Osteoblast (primary cell): Measurements from ENCODE around the gene SLC38A9. TPM values are rescaled to one million over a fixed set of nuclear protein-coding genes. Genes with fewer than 3 reads are reported as not detected.

ENCODE experiments used
- DNase-seq: peaks from one replicate; pipeline ENCODE4 v3.0.0; 2011; ENCODE audit warnings: low spot score, mixed read lengths; ENCODE audit not compliant: insufficient read length; ENCODE audit errors: missing footprints
- H2AFZ ChIP-seq: 2 replicates; pipeline ENCODE4 v1.6.0; 2011; ENCODE audit warnings: mild to moderate bottlenecking, low read length
- H3K27ac ChIP-seq: 2 replicates; pipeline ENCODE4 v1.5.1; 2011; ENCODE audit warnings: mild to moderate bottlenecking, low read depth, low read length, moderate library complexity
- H3K27me3 ChIP-seq: 2 replicates; pipeline ENCODE4 v1.6.0; 2012; ENCODE audit warnings: mild to moderate bottlenecking, control low read depth, inconsistent platforms, low read length, moderate library complexity; ENCODE audit not compliant: insufficient read depth
- H3K36me3 ChIP-seq: 2 replicates; pipeline ENCODE4 v1.5.1; 2011; ENCODE audit warnings: mild to moderate bottlenecking, low read length, control low read depth, moderate library complexity; ENCODE audit not compliant: insufficient read depth
- H3K4me1 ChIP-seq: 2 replicates; pipeline ENCODE4 v1.5.1; 2011; ENCODE audit warnings: mild to moderate bottlenecking, low read length, control low read depth, moderate library complexity; ENCODE audit not compliant: insufficient read depth
- H3K4me2 ChIP-seq: 2 replicates; pipeline ENCODE4 v1.6.0; 2011; ENCODE audit warnings: mild to moderate bottlenecking, low read length; ENCODE audit not compliant: insufficient read depth
- H3K4me3 ChIP-seq: fragments of 200-600 bp; sonication (generic); 3 replicates; pipeline ENCODE4 v1.5.1; 2012; ENCODE audit warnings: mild to moderate bottlenecking, low read length, inconsistent platforms; ENCODE audit not compliant: insufficient read depth
- H3K79me2 ChIP-seq: 2 replicates; pipeline ENCODE4 v1.6.0; 2012; ENCODE audit warnings: mild to moderate bottlenecking, low read length, control low read depth, inconsistent platforms; ENCODE audit not compliant: insufficient read depth
- H3K9me3 ChIP-seq: 2 replicates; pipeline ENCODE4 v1.5.1; 2011; ENCODE audit warnings: low read depth, low read length, control low read depth
- H4K20me1 ChIP-seq: 2 replicates; pipeline ENCODE4 v1.6.0; 2012; ENCODE audit warnings: mild to moderate bottlenecking, low read length, control low read depth; ENCODE audit not compliant: insufficient read depth
- CTCF ChIP-seq: IDR thresholded peaks from 2 replicates; pipeline ENCODE4 v1.5.1; 2011; ENCODE audit warnings: mild to moderate bottlenecking, low read depth, low read length, moderate library complexity; ENCODE audit errors: extremely low read depth
- small RNA-seq: library from RNA; depleted of rRNA; stranded (forward); fragments of <200 nt; gene quantifications from one replicate; pipeline ENCODE3, GENCODE V24; 2012
- total RNA-seq: library from RNA; depleted of rRNA; stranded (reverse); fragments of >200 nt; gene quantifications from 2 replicates; pipeline ENCODE4 v1.2.3, GENCODE V29; 2012

SLC38A9 gene
- total RNA-seq, 1 donor, result 42.3 TPM

- TF ChIP-seq CTCF, result no peak
- H3K27ac ChIP-seq, result no peak overlapping the region
- no peaks in the 10 kb centered on the region for H4K20me1 ChIP-seq
- no peak overlapping the region for H3K4me2 ChIP-seq
- no peaks in the 10 kb centered on the region for H3K79me2 ChIP-seq
- no peak overlapping the region for H2AFZ ChIP-seq
- no peak for DNase-seq
- no peaks in the 10 kb centered on the region for H3K36me3 ChIP-seq
- H3K4me3 ChIP-seq, result no peak overlapping the region
- peaks cover 13% of the 10 kb centered on the region for H3K4me1 ChIP-seq
- H3K27me3 ChIP-seq, result no peaks in the 10 kb centered on the region
- no peaks in the 10 kb centered on the region for H3K9me3 ChIP-seq
Observed at GRCh38 chr5:55580042-55580441, 132.1 kb downstream of the SLC38A9 start.

- H3K27ac ChIP-seq, result no peak overlapping the region
- no peak for TF ChIP-seq CTCF
- no peak overlapping the region for H3K4me2 ChIP-seq
- no peaks in the 10 kb centered on the region for H4K20me1 ChIP-seq
- no peak for DNase-seq
- H3K79me2 ChIP-seq, result no peaks in the 10 kb centered on the region
- H2AFZ ChIP-seq, result no peak overlapping the region
- peaks cover 13% of the 10 kb centered on the region for H3K4me1 ChIP-seq
- H3K36me3 ChIP-seq, result no peaks in the 10 kb centered on the region
- H3K4me3 ChIP-seq, result no peak overlapping the region
- H3K9me3 ChIP-seq, result no peaks in the 10 kb centered on the region
- no peaks in the 10 kb centered on the region for H3K27me3 ChIP-seq
Observed at GRCh38 chr5:55578771-55579170, 133.4 kb downstream of the SLC38A9 start.

GRCh38 chr5:55577353-55578060 lies 134.6 kb downstream of the SLC38A9 start:
- TF ChIP-seq CTCF, result no peak
- H3K36me3 ChIP-seq, result no peaks in the 10 kb centered on the region
- peak overlapping the region; percentile 11 for H3K4me2 ChIP-seq
- peak overlapping the region; percentile 20 for H2AFZ ChIP-seq
- no peaks in the 10 kb centered on the region for H3K79me2 ChIP-seq
- H3K27me3 ChIP-seq, result no peaks in the 10 kb centered on the region
- H3K9me3 ChIP-seq, result no peaks in the 10 kb centered on the region
- no peaks in the 10 kb centered on the region for H4K20me1 ChIP-seq
- peaks cover 13% of the 10 kb centered on the region for H3K4me1 ChIP-seq
- no peak overlapping the region for H3K27ac ChIP-seq
- no peak for DNase-seq
- no peak overlapping the region for H3K4me3 ChIP-seq

GRCh38 chr5:55576661-55577060 lies 135.5 kb downstream of the SLC38A9 start:
- Histone ChIP-seq H3K4me2 (no peak overlapping the region), H3K27ac (no peak overlapping the region), H3K79me2 (no peaks in the 10 kb centered on the region), H3K4me1 (peaks cover 13% of the 10 kb centered on the region), H3K36me3 (no peaks in the 10 kb centered on the region), H4K20me1 (no peaks in the 10 kb centered on the region), H3K9me3 (no peaks in the 10 kb centered on the region), H3K4me3 (no peak overlapping the region), H2AFZ (no peak overlapping the region), H3K27me3 (no peaks in the 10 kb centered on the region)
- DNase-seq, result no peak
- TF ChIP-seq CTCF, result no peak

Small RNA genes lying within 50 kb of the gene (small RNA-seq; reads per million reads assigned to genes)
- gene AC016632.1, result not detected

Other genes with a start within 250 kb of the SLC38A9 start
- 53.0 and 69.8 TPM in 2 replicates for gene PLPP1, start 177.4 kb downstream of the SLC38A9 start, total RNA-seq
- gene DDX4, start 25.7 kb upstream of the SLC38A9 start, total RNA-seq, result under 0.01 TPM in 1 of 2 replicates, not detected in the other
- 0.36 TPM in 1 of 2 replicates, not detected in the other for gene IL31RA, start 139.0 kb upstream of the SLC38A9 start, total RNA-seq